NCI-H748 (cell line): ENCODE results near the gene LPCAT4.
A peak's percentile ranks its signal among the peaks of the same experiment; 100 is the strongest.

Experiments
- DNase-seq: peaks from one replicate; lab custom pipeline; 2025; ENCODE audit not compliant: unreplicated experiment; lab: John Stamatoyannopoulos, UW

The LPCAT4 gene

GRCh38 chr15:34337557-34338306 is 29.3 kb downstream of the LPCAT4 start, which contains the start of gene SLC12A6:
SLC12A6 (minus strand) TSS chr15:34337781; CDS start chr15:34336680, 1,101 bp downstream.
- DNase-seq: peak; percentile 91

- peak; percentile 48 for DNase-seq
Measured at GRCh38 chr15:34336991-34337556, 29.9 kb downstream of the LPCAT4 start.

GRCh38 chr15:34336231-34336990 is 30.6 kb downstream of the LPCAT4 start:
- peak; percentile 9 for DNase-seq

- DNase-seq: no peak
Measured at GRCh38 chr15:34335176-34336032, 31.6 kb downstream of the LPCAT4 start.

- no peak for DNase-seq
Measured at GRCh38 chr15:34334672-34335071, 32.3 kb downstream of the LPCAT4 start.

- DNase-seq: no peak
Measured at GRCh38 chr15:34332553-34333120, 34.4 kb downstream of the LPCAT4 start.

GRCh38 chr15:34331809-34332208 is 35.2 kb downstream of the LPCAT4 start:
- DNase-seq: no peak

- no peak for DNase-seq
Measured at GRCh38 chr15:34330279-34330678, 36.7 kb downstream of the LPCAT4 start.

GRCh38 chr15:34329006-34329405 is 38.0 kb downstream of the LPCAT4 start:
- DNase-seq: no peak

GRCh38 chr15:34327906-34328305 is 39.1 kb downstream of the LPCAT4 start:
- DNase-seq: no peak

- DNase-seq: no peak
Measured at GRCh38 chr15:34325368-34325767, 41.6 kb downstream of the LPCAT4 start.

- DNase-seq: no peak
Measured at GRCh38 chr15:34324933-34325332, 42.1 kb downstream of the LPCAT4 start.

GRCh38 chr15:34323217-34323616 is 43.8 kb downstream of the LPCAT4 start:
- DNase-seq: no peak

- DNase-seq: peak; percentile 70
Measured at GRCh38 chr15:34318277-34319079, 48.5 kb downstream of the LPCAT4 start.

- DNase-seq: no peak
Measured at GRCh38 chr15:34314491-34315490, 52.2 kb downstream of the LPCAT4 start.

- DNase-seq: no peak
Measured at GRCh38 chr15:34311563-34311962, 55.4 kb downstream of the LPCAT4 start.
